Measurements from ENCODE around the gene SMIM11. TPM values are rescaled to one million over a fixed set of nuclear protein-coding genes. Genes with fewer than 3 reads are reported as not detected.
A peak's percentile ranks its signal among the peaks of the same experiment; 100 is the strongest.
"Not testable (repeated sequence)": the region's sequence is repeated elsewhere in the genome, so short reads cannot be mapped to it uniquely, and the experiment has no call there.

SMIM11 gene
- total RNA-seq, 1 donor from 2014 or later = 8.0 TPM

DNA sequence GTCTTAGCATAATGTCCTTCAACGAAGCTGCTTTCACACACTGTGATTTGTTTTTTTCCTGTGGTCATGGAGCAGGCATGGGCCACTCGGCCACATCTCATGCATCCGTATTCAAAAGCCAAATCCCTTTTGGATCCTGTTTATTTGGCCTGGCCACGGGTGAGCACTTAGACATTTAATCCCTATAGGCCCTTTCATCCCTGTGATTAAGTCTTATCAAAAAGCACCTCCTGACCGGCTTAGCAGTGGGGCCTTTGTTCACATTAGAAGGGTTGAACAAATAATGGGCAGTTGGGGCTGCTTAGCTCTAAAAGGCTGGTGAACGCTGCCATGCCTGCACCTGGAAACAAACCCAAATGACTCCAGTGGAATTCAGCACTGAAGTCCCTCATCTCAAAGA, 9.5 kb upstream of the SMIM11 start:
- H3K27ac Mint-ChIP-seq (ENCODE audit: unreplicated experiment) = no peak overlapping the region
- H3K9me3 Mint-ChIP-seq (ENCODE audit: low read depth) = no peaks in the 10 kb centered on the region
- no peak for DNase-seq (ENCODE audit: low spot score)
- no peaks in the 10 kb centered on the region for H3K36me3 Mint-ChIP-seq (ENCODE audit: low read depth)
- peaks cover 11% of the 10 kb centered on the region for H3K4me1 Mint-ChIP-seq (ENCODE audit: low read depth)
- no peak overlapping the region for H3K4me3 Mint-ChIP-seq (ENCODE audit: unreplicated experiment)
- peaks cover 3% of the 10 kb centered on the region for H3K27me3 Mint-ChIP-seq (ENCODE audit: low read depth)
- TF ChIP-seq, protein P1, sequence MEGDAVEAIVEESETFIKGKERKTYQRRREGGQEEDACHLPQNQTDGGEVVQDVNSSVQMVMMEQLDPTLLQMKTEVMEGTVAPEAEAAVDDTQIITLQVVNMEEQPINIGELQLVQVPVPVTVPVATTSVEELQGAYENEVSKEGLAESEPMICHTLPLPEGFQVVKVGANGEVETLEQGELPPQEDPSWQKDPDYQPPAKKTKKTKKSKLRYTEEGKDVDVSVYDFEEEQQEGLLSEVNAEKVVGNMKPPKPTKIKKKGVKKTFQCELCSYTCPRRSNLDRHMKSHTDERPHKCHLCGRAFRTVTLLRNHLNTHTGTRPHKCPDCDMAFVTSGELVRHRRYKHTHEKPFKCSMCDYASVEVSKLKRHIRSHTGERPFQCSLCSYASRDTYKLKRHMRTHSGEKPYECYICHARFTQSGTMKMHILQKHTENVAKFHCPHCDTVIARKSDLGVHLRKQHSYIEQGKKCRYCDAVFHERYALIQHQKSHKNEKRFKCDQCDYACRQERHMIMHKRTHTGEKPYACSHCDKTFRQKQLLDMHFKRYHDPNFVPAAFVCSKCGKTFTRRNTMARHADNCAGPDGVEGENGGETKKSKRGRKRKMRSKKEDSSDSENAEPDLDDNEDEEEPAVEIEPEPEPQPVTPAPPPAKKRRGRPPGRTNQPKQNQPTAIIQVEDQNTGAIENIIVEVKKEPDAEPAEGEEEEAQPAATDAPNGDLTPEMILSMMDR (IDR thresholded peaks at IDR 0.05) = no peak

DNA sequence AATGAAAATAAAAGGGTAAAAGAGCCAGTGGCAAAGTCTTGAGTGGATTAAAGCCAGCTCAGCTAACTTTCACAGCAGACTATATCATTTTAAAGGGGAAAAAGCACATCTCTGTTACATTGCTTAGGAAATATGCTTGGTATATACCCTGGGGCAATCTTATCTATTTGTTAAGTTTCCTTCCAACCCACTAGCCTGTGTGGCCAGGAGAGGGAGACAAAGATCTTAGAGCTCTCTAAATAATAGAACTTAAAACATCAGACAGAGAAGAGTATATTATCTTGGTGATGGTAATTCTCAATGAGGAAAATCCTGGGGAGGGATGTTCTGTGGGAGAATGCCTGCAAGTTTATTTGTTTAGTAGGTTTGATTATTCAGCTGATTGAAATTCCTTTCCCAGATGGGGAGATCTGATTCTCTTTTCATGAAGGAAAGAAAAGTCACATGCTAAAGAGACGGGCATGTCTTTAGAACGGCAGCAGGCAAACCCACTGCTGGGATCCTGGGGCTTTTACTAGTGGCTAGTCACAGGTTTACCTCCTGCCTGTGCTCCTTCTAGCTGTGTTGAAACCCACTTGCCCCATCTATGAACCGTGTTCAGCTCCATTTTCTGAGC, 7.9 kb upstream of the SMIM11 start:
- peaks cover 3% of the 10 kb centered on the region for H3K27me3 Mint-ChIP-seq (ENCODE audit: low read depth)
- TF ChIP-seq, protein P1 (IDR thresholded peaks at IDR 0.05) = peak; percentile 91
- peaks cover 7% of the 10 kb centered on the region for H3K4me1 Mint-ChIP-seq (ENCODE audit: low read depth)
- no peak for DNase-seq (ENCODE audit: low spot score)
- no peak overlapping the region for H3K27ac Mint-ChIP-seq (ENCODE audit: unreplicated experiment)
- no peaks in the 10 kb centered on the region for H3K9me3 Mint-ChIP-seq (ENCODE audit: low read depth)
- H3K4me3 Mint-ChIP-seq (ENCODE audit: unreplicated experiment) = no peak overlapping the region
- no peaks in the 10 kb centered on the region for H3K36me3 Mint-ChIP-seq (ENCODE audit: low read depth)

DNA sequence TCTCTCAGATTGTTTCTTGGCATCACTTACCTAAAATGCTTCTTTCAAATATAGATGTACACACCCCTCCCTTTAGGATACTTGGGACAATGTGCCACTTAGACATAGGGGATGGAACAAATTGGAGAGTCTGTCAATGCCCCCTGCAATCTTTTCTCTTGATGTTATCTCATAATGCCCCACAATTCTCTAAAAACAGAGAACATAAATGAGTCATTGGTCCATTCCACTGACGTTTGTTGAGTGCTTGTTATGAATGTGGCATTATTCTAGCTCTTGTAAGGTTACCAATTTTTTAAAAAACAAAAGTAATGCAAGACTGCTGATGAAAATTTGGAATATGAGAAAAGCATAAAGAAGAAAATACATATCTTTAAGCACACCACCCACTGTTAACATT, 5.6 kb upstream of the SMIM11 start:
- TF ChIP-seq, protein P1 (IDR thresholded peaks at IDR 0.05) = no peak
- Mint-ChIP-seq H3K9me3 (ENCODE audit: low read depth) (no peaks in the 10 kb centered on the region), H3K27ac (ENCODE audit: unreplicated experiment) (no peak overlapping the region), H3K36me3 (ENCODE audit: low read depth) (no peaks in the 10 kb centered on the region), H3K27me3 (ENCODE audit: low read depth) (peaks cover 3% of the 10 kb centered on the region), H3K4me1 (ENCODE audit: low read depth) (peaks cover 7% of the 10 kb centered on the region), H3K4me3 (ENCODE audit: unreplicated experiment) (no peak overlapping the region)
- no peak for DNase-seq (ENCODE audit: low spot score)

DNA sequence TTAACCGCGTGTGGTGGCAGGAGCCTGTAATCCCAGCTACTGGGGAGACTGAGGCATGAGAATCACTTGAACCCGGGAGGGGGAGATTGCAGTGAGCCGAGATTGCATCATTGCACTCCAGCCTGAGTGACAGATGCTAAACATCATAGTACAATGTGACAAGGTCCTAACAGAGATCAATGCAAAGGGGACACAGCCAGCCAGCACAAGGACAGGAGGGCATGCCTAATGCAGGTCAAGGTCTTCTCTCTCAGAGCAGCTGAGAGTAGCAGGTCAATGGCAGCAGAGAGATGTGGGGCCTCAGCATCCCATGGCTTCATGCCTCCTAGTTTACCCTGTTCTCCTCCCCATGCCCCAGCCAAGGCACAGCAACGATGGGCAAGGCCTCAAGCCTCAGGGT, 3.0 kb upstream of the SMIM11 start:
- no peak overlapping the region for H3K27ac Mint-ChIP-seq (ENCODE audit: unreplicated experiment)
- H3K27me3 Mint-ChIP-seq (ENCODE audit: low read depth) = peaks cover 3% of the 10 kb centered on the region
- TF ChIP-seq, protein P1 (IDR thresholded peaks at IDR 0.05) = no peak
- H3K36me3 Mint-ChIP-seq (ENCODE audit: low read depth) = no peaks in the 10 kb centered on the region
- DNase-seq (ENCODE audit: low spot score) = no peak
- no peak overlapping the region for H3K4me3 Mint-ChIP-seq (ENCODE audit: unreplicated experiment)
- no peaks in the 10 kb centered on the region for H3K9me3 Mint-ChIP-seq (ENCODE audit: low read depth)
- peaks cover 6% of the 10 kb centered on the region for H3K4me1 Mint-ChIP-seq (ENCODE audit: low read depth)

DNA sequence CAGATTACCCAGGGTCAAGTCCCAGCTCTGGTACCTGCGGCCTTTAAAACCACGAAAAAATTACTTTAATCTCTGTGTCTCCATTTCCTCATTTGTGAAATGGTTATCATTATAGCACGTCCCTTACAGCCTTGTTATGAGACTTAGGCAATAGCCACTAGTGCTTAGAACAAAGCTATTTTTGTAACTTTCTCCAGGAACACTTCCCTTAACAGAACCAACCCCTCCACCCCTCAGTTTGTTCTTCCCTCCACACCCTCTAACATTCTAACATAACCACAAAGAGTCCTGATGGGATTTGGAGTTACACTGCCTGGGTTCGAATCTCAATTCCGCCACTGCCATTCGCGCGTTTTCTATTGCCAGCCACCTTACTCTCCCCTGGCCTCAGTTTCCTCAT, 845 bp upstream of the SMIM11 start:
- H3K9me3 Mint-ChIP-seq (ENCODE audit: low read depth); H3K27ac Mint-ChIP-seq (ENCODE audit: unreplicated experiment); DNase-seq (ENCODE audit: low spot score); H3K27me3 Mint-ChIP-seq (ENCODE audit: low read depth); H3K4me1 Mint-ChIP-seq (ENCODE audit: low read depth); H3K4me3 Mint-ChIP-seq (ENCODE audit: unreplicated experiment); H3K36me3 Mint-ChIP-seq (ENCODE audit: low read depth): not testable (repeated sequence)

DNA sequence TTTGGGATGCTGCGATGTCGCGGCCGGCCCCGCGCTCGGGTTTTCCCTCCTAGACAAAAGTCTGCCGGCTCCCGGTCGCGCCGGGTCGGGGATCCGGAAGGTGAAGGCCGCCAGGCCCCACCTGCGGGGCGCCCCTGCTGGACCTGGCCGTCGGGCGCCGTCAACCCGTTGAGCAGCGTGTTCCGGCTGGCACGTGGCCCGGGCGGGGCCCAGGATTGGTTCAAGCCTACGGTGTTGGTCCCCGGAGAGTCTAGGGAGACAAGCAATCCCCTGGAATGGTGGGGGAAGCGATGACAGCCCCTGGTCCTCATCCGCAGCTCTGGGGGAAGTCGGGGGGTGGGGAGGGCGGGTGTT, 289 bp downstream of the SMIM11 start:
- H3K4me3 Mint-ChIP-seq (ENCODE audit: unreplicated experiment); H3K36me3 Mint-ChIP-seq (ENCODE audit: low read depth); H3K9me3 Mint-ChIP-seq (ENCODE audit: low read depth); H3K27me3 Mint-ChIP-seq (ENCODE audit: low read depth); H3K4me1 Mint-ChIP-seq (ENCODE audit: low read depth); DNase-seq (ENCODE audit: low spot score); H3K27ac Mint-ChIP-seq (ENCODE audit: unreplicated experiment): not testable (repeated sequence)

DNA sequence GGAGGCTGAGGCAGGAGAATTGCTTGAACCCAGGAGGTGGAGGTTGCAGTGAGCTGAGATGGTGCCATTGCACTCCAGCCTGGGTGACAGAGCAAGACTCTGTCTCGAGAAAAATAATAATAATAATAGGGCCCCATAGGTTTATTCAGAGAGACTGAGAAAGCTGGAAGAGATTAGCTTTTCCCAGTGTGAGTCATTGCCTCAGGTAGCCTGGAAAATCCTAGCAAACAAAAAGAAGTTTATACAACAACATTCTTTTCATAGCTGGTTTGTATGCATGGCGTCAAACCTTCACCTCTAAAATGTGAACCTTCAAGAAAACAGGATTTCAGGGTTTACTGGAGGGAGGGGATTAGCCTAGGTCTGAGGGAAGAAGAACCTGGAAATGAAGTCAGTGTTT, 7.8 kb downstream of the SMIM11 start:
- not testable (repeated sequence) for H3K27ac Mint-ChIP-seq (ENCODE audit: unreplicated experiment); H3K36me3 Mint-ChIP-seq (ENCODE audit: low read depth); H3K27me3 Mint-ChIP-seq (ENCODE audit: low read depth); H3K4me1 Mint-ChIP-seq (ENCODE audit: low read depth); H3K9me3 Mint-ChIP-seq (ENCODE audit: low read depth); DNase-seq (ENCODE audit: low spot score); H3K4me3 Mint-ChIP-seq (ENCODE audit: unreplicated experiment)

DNA sequence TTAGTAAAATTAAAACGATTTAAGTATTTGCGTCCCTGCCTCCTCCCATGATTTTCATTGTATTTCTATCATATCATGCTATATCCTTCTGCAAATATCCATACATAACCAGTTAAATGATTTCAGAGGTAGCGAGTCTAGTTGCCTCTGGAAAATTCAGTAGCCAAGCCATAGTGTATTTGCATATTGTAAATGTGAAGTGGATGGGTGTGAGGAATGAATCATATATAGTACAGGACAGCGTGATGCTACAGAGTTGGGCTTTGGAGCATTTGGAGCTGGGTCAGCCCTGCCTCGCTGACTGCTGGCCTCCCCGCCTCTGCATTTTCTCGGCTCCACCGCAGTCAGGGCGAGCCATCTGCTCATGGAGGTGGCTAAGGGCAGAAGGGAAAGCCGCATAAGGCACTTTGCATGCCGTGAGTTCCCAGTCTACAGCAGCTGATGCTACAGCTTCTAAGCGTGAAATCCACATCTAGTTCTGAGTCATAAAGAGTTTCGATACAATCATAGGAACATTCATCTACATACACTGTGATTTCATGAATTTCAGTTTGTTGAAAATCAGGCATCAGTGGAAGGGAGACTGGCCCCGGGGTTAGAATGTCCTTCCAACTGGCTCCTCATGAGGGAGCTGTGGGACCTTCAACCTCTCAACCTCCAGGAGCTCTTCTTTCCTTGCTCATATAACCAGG, 8.6 kb downstream of the SMIM11 start:
- H3K9me3 Mint-ChIP-seq (ENCODE audit: low read depth) = not testable (repeated sequence)

DNA sequence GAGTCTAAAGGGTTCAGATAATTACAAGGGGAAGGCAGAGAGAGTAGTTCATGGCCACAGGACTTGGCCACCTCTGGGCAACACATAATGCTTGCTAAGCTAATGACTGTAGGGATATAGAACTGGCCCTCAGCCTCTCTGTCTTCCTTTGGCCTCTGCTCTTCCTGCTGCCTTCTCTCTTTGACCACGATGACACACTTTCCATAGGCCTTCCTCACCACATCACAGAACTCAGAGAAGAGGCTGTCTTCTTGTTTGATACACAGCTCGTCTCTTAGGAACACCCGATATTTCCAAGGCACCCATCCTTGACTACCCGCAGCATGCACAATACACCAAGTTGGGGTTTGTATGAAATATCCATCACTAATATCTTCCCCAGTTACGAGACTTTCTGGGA, 25.2 kb downstream of the SMIM11 start:
- DNase-seq (ENCODE audit: low spot score); H3K27ac Mint-ChIP-seq (ENCODE audit: unreplicated experiment); H3K4me3 Mint-ChIP-seq (ENCODE audit: unreplicated experiment); H3K4me1 Mint-ChIP-seq (ENCODE audit: low read depth); H3K9me3 Mint-ChIP-seq (ENCODE audit: low read depth); H3K27me3 Mint-ChIP-seq (ENCODE audit: low read depth); H3K36me3 Mint-ChIP-seq (ENCODE audit: low read depth): not testable (repeated sequence)

More for the DNA sequence above, 8.6 kb downstream of the SMIM11 start:
- H3K27ac Mint-ChIP-seq (ENCODE audit: unreplicated experiment); H3K36me3 Mint-ChIP-seq (ENCODE audit: low read depth); H3K4me3 Mint-ChIP-seq (ENCODE audit: unreplicated experiment); H3K4me1 Mint-ChIP-seq (ENCODE audit: low read depth); DNase-seq (ENCODE audit: low spot score); H3K27me3 Mint-ChIP-seq (ENCODE audit: low read depth): not testable (repeated sequence)
